ENCODE measurements around the gene PDXK. TPM values are rescaled to one million over a fixed set of nuclear protein-coding genes. Genes with fewer than 3 reads are reported as not detected.

PDXK gene
- total RNA-seq, 2 experiments from 2014 or later, result 111 to 113 TPM

GRCh38 chr21:43782431-43783097, 63.6 kb downstream of the PDXK start:
- H3K4me3 Mint-ChIP-seq, result peak overlapping the region; percentile 14
- no peaks in the 10 kb centered on the region for H3K27me3 Mint-ChIP-seq
- peaks cover under 1% of the 10 kb centered on the region for H3K36me3 Mint-ChIP-seq

GRCh38 chr21:43783098-43783700, 64.3 kb downstream of the PDXK start:
- Mint-ChIP-seq H3K9me3 (no peaks in the 10 kb centered on the region), H3K36me3 (no peaks in the 10 kb centered on the region), H3K27me3 (no peaks in the 10 kb centered on the region), H3K4me3 (no peak overlapping the region), H3K27ac (peak overlapping the region; percentile 92), H3K4me1 (peaks cover 31% of the 10 kb centered on the region)
- DNase-seq, result no peak

More at GRCh38 chr21:43782431-43783097, 63.6 kb downstream of the PDXK start:
- H3K9me3 Mint-ChIP-seq, result no peaks in the 10 kb centered on the region
- no peak for DNase-seq
- peaks cover 33% of the 10 kb centered on the region for H3K4me1 Mint-ChIP-seq
- H3K27ac Mint-ChIP-seq, result peak overlapping the region; percentile 92

GRCh38 chr21:43785134-43785533, 66.2 kb downstream of the PDXK start:
- Mint-ChIP-seq H3K4me1 (peaks cover 18% of the 10 kb centered on the region), H3K9me3 (no peaks in the 10 kb centered on the region), H3K4me3 (no peak overlapping the region), H3K27me3 (no peaks in the 10 kb centered on the region), H3K36me3 (peaks cover 4% of the 10 kb centered on the region), H3K27ac (no peak overlapping the region)
- DNase-seq, result no peak

- Mint-ChIP-seq H3K36me3 (peaks cover 14% of the 10 kb centered on the region), H3K4me1 (peaks cover 26% of the 10 kb centered on the region), H3K4me3 (no peak overlapping the region)
Observed at GRCh38 chr21:43786300-43786806, 67.4 kb downstream of the PDXK start.

GRCh38 chr21:43786807-43787440, 68.0 kb downstream of the PDXK start:
- H3K36me3 Mint-ChIP-seq, result peaks cover 16% of the 10 kb centered on the region
- H3K27me3 Mint-ChIP-seq, result no peaks in the 10 kb centered on the region
- no peak overlapping the region for H3K4me3 Mint-ChIP-seq
- no peak for DNase-seq
- H3K4me1 Mint-ChIP-seq, result peaks cover 25% of the 10 kb centered on the region
- H3K27ac Mint-ChIP-seq, result no peak overlapping the region
- no peaks in the 10 kb centered on the region for H3K9me3 Mint-ChIP-seq

More at GRCh38 chr21:43786300-43786806, 67.4 kb downstream of the PDXK start:
- H3K9me3 Mint-ChIP-seq, result no peaks in the 10 kb centered on the region
- H3K27me3 Mint-ChIP-seq, result no peaks in the 10 kb centered on the region
- no peak for DNase-seq
- no peak overlapping the region for H3K27ac Mint-ChIP-seq

- Mint-ChIP-seq H3K36me3 (peaks cover 32% of the 10 kb centered on the region), H3K4me3 (peak within 1 kb of the TSS; percentile 87), H3K27me3 (no peaks in the 10 kb centered on the region), H3K9me3 (no peaks in the 10 kb centered on the region), H3K27ac (peak within 1 kb of the TSS; percentile 97), H3K4me1 (peaks cover 20% of the 10 kb centered on the region)
- peak; percentile 98 for DNase-seq
Observed at GRCh38 chr21:43789276-43790009, 70.5 kb downstream of the PDXK start, which contains the start of gene RRP1. Gene RRP1 (plus strand): TSS chr21:43789577. CDS start chr21:43789630, 53 bp downstream.

GRCh38 chr21:43790010-43790524, 71.1 kb downstream of the PDXK start:
- peak overlapping the region; percentile 87 for H3K4me3 Mint-ChIP-seq
- no peaks in the 10 kb centered on the region for H3K9me3 Mint-ChIP-seq
- peaks cover 34% of the 10 kb centered on the region for H3K36me3 Mint-ChIP-seq
- H3K27me3 Mint-ChIP-seq, result no peaks in the 10 kb centered on the region
- no peak for DNase-seq
- H3K4me1 Mint-ChIP-seq, result peaks cover 21% of the 10 kb centered on the region
- peak overlapping the region; percentile 97 for H3K27ac Mint-ChIP-seq

- Mint-ChIP-seq H3K27ac (peak overlapping the region; percentile 67), H3K27me3 (no peaks in the 10 kb centered on the region), H3K4me1 (peaks cover 21% of the 10 kb centered on the region), H3K4me3 (no peak overlapping the region), H3K36me3 (peaks cover 45% of the 10 kb centered on the region), H3K9me3 (no peaks in the 10 kb centered on the region)
- DNase-seq, result no peak
Observed at GRCh38 chr21:43792406-43792805, 73.5 kb downstream of the PDXK start.

GRCh38 chr21:43793243-43793642, 74.3 kb downstream of the PDXK start:
- Mint-ChIP-seq H3K4me3 (no peak overlapping the region), H3K9me3 (no peaks in the 10 kb centered on the region), H3K27me3 (no peaks in the 10 kb centered on the region), H3K36me3 (peaks cover 46% of the 10 kb centered on the region), H3K27ac (no peak overlapping the region), H3K4me1 (peaks cover 21% of the 10 kb centered on the region)
- no peak for DNase-seq

- no peak overlapping the region for H3K4me3 Mint-ChIP-seq
- no peaks in the 10 kb centered on the region for H3K27me3 Mint-ChIP-seq
- H3K36me3 Mint-ChIP-seq, result peaks cover 49% of the 10 kb centered on the region
- peaks cover 21% of the 10 kb centered on the region for H3K4me1 Mint-ChIP-seq
- no peak for DNase-seq
- H3K27ac Mint-ChIP-seq, result no peak overlapping the region
- no peaks in the 10 kb centered on the region for H3K9me3 Mint-ChIP-seq
Observed at GRCh38 chr21:43794311-43794710, 75.4 kb downstream of the PDXK start.

GRCh38 chr21:43794857-43795256, 75.9 kb downstream of the PDXK start:
- Mint-ChIP-seq H3K9me3 (no peaks in the 10 kb centered on the region), H3K36me3 (peaks cover 48% of the 10 kb centered on the region)

GRCh38 chr21:43797415-43797814, 78.5 kb downstream of the PDXK start:
- Mint-ChIP-seq H3K4me1 (peaks cover 5% of the 10 kb centered on the region), H3K36me3 (peaks cover 31% of the 10 kb centered on the region), H3K27ac (no peak overlapping the region), H3K9me3 (no peaks in the 10 kb centered on the region), H3K4me3 (no peak overlapping the region), H3K27me3 (no peaks in the 10 kb centered on the region)
- no peak for DNase-seq

More at GRCh38 chr21:43794857-43795256, 75.9 kb downstream of the PDXK start:
- no peak for DNase-seq
- no peak overlapping the region for H3K27ac Mint-ChIP-seq
- H3K27me3 Mint-ChIP-seq, result no peaks in the 10 kb centered on the region
- H3K4me3 Mint-ChIP-seq, result no peak overlapping the region
- peaks cover 21% of the 10 kb centered on the region for H3K4me1 Mint-ChIP-seq

GRCh38 chr21:43797925-43798715, 79.2 kb downstream of the PDXK start:
- DNase-seq, result no peak
- Mint-ChIP-seq H3K36me3 (peaks cover 26% of the 10 kb centered on the region), H3K9me3 (no peaks in the 10 kb centered on the region), H3K27me3 (no peaks in the 10 kb centered on the region), H3K4me3 (no peak overlapping the region), H3K4me1 (peaks cover 4% of the 10 kb centered on the region), H3K27ac (no peak overlapping the region)

GRCh38 chr21:43799301-43799840, 80.4 kb downstream of the PDXK start:
- Mint-ChIP-seq H3K27ac (no peak overlapping the region), H3K36me3 (peaks cover 20% of the 10 kb centered on the region), H3K9me3 (no peaks in the 10 kb centered on the region)

More at GRCh38 chr21:43799301-43799840, 80.4 kb downstream of the PDXK start:
- H3K27me3 Mint-ChIP-seq, result no peaks in the 10 kb centered on the region
- DNase-seq, result no peak
- peaks cover 2% of the 10 kb centered on the region for H3K4me1 Mint-ChIP-seq
- no peak overlapping the region for H3K4me3 Mint-ChIP-seq
